Activated CD8-positive, alpha-beta T cell treated with anti-CD3 and anti-CD28 coated beads for 36 hours (primary cell): ENCODE results near the gene HMGCS2. TPM values are rescaled to one million over a fixed set of nuclear protein-coding genes. Genes with fewer than 3 reads are reported as not detected.
"Not testable (repeated sequence)": the region's sequence is repeated elsewhere in the genome, so short reads cannot be mapped to it uniquely, and the experiment has no call there.

Experiments
- ATAC-seq: fragments of 200-7000 bp; cut with Tn5 transposase; one replicate; pipeline ENCODE4 v1.10.0; 2021; ENCODE audit warnings: mild to moderate bottlenecking, moderate library complexity
- CTCF ChIA-PET: fragments of 350-600 bp; sonication (Branson Sonifier 250); formaldehyde crosslinking; loops from one replicate; lab custom pipeline; 2021; ENCODE audit warnings: antibody characterized with exemption; lab: Charles Lee
- POLR2A ChIA-PET: fragments of 350-600 bp; sonication (Branson Sonifier 250); formaldehyde crosslinking; loops from one replicate; lab custom pipeline; 2021; ENCODE audit warnings: antibody characterized with exemption; lab: Charles Lee
- DNase-seq: peaks from one replicate; pipeline ENCODE4 v3.0.0-alpha.2; 2020
- H3K27ac Mint-ChIP-seq: one replicate; pipeline ENCODE4 v1.8.0; 2021; ENCODE audit warnings: mild to moderate bottlenecking, mixed read lengths
- H3K27me3 Mint-ChIP-seq: one replicate; pipeline ENCODE4 v1.8.0; 2021; ENCODE audit warnings: mixed read lengths
- H3K36me3 Mint-ChIP-seq: one replicate; pipeline ENCODE4 v1.8.0; 2021; ENCODE audit warnings: low read depth, mixed read lengths
- H3K4me1 Mint-ChIP-seq: one replicate; pipeline ENCODE4 v1.8.0; 2021; ENCODE audit warnings: low read depth, mixed read lengths
- H3K4me3 Mint-ChIP-seq: one replicate; pipeline ENCODE4 v1.8.0; 2021; ENCODE audit warnings: mild to moderate bottlenecking, moderate library complexity, mixed read lengths
- H3K9me3 Mint-ChIP-seq: one replicate; pipeline ENCODE4 v1.8.0; 2021; ENCODE audit warnings: mixed read lengths
- intact Hi-C: fragments of 100-400 bp; cut with micrococcal nuclease; formaldehyde crosslinking; loops from one replicate; pipeline ENCODE4 v1.10.0; 2022
- total RNA-seq, 2 experiments: library from RNA; stranded (reverse); gene quantifications; one replicate each; pipeline ENCODE4 v1.2.3, GENCODE V29; 2021
- TF ChIP-seq, protein P1 (sequence below): fragments of 200-600 bp; IDR thresholded peaks from one replicate; pipeline ENCODE4 v1.8.0; 2022; ENCODE audit warnings: antibody characterized with exemption, mild to moderate bottlenecking

Gene HMGCS2
- total RNA-seq, 2 experiments from 2014 or later: not detected

- H3K27me3 Mint-ChIP-seq: no peaks in the 10 kb centered on the region
- no peak overlapping the region for H3K27ac Mint-ChIP-seq
- H3K4me3 Mint-ChIP-seq: no peak overlapping the region
- DNase-seq: no peak
- TF ChIP-seq, protein P1, sequence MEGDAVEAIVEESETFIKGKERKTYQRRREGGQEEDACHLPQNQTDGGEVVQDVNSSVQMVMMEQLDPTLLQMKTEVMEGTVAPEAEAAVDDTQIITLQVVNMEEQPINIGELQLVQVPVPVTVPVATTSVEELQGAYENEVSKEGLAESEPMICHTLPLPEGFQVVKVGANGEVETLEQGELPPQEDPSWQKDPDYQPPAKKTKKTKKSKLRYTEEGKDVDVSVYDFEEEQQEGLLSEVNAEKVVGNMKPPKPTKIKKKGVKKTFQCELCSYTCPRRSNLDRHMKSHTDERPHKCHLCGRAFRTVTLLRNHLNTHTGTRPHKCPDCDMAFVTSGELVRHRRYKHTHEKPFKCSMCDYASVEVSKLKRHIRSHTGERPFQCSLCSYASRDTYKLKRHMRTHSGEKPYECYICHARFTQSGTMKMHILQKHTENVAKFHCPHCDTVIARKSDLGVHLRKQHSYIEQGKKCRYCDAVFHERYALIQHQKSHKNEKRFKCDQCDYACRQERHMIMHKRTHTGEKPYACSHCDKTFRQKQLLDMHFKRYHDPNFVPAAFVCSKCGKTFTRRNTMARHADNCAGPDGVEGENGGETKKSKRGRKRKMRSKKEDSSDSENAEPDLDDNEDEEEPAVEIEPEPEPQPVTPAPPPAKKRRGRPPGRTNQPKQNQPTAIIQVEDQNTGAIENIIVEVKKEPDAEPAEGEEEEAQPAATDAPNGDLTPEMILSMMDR: no peak
- CTCF ChIA-PET: interaction anchor here (3.9 kb wide), 1 partner anchor 15 kb away, joined by 20 read pairs; no protein-coding TSS in a partner anchor
- peaks cover 23% of the 10 kb centered on the region for H3K4me1 Mint-ChIP-seq
- POLR2A ChIA-PET: interaction anchor here (0.6 kb wide), 1 partner anchor 19 kb away, joined by 3 read pairs; no protein-coding TSS in a partner anchor
- H3K9me3 Mint-ChIP-seq: no peaks in the 10 kb centered on the region
- peaks cover 2% of the 10 kb centered on the region for H3K36me3 Mint-ChIP-seq
- intact Hi-C loops: no loop called here
- ATAC-seq: no peak
Observed at GRCh38 chr1:119794230-119794875, 25.6 kb upstream of the HMGCS2 start.

GRCh38 chr1:119791377-119791776 lies 22.7 kb upstream of the HMGCS2 start:
- ChIA-PET CTCF (interaction anchor here (1.2 kb wide), 1 partner anchor 17 kb away, joined by 7 read pairs; no protein-coding TSS in a partner anchor), POLR2A (interaction anchor here (0.6 kb wide), 1 partner anchor 62 kb away, joined by 3 read pairs; no protein-coding TSS in a partner anchor)
- H3K4me3 Mint-ChIP-seq: no peak overlapping the region
- TF ChIP-seq, protein P1: no peak
- no peaks in the 10 kb centered on the region for H3K9me3 Mint-ChIP-seq
- ATAC-seq: no peak
- no peak overlapping the region for H3K27ac Mint-ChIP-seq
- peaks cover 11% of the 10 kb centered on the region for H3K4me1 Mint-ChIP-seq
- no peaks in the 10 kb centered on the region for H3K27me3 Mint-ChIP-seq
- intact Hi-C loops: no loop called here
- H3K36me3 Mint-ChIP-seq: no peaks in the 10 kb centered on the region
- DNase-seq: no peak

DNA sequence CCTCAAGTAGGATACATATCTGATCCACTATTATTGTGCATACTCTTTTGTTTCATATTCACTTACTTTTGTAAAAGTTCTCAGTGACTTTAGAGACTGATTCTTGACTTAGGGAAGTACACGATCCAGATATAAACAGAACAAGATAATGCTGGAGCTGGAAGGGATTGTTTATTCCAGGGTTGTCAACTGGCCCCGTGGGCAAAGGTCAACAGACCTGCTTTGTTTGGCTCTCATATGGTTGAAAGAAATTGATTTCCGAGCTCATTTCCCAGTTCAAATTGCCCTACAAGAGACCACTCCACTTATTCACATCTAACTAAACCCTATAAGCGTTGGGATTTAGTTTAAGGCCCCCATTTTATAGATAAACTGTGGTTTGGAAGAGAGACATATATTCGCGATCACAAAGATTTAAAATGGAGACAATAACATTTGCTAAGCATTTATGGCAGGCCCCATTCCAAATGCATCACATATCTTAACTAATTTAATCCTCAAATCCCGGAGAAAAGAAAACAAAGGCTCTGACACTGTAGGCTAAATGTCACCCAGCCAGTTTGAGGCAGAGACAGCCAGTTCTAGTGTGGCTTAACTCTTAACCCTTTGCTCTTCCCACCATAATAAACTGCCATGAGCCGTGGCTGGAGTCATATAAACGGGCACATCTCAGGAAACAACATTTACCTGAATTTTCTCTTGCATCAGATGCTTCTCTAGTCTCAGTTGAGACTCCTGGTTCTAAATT lies 21.9 kb upstream of the HMGCS2 start:
- ATAC-seq (no peak), DNase-seq (no peak)
- intact Hi-C loops: no loop called here
- H3K36me3 Mint-ChIP-seq: no peaks in the 10 kb centered on the region
- peaks cover 13% of the 10 kb centered on the region for H3K4me1 Mint-ChIP-seq
- POLR2A ChIA-PET: no interaction called here
- no peaks in the 10 kb centered on the region for H3K27me3 Mint-ChIP-seq
- CTCF ChIA-PET: no interaction called here
- TF ChIP-seq, protein P1: no peak
- H3K9me3 Mint-ChIP-seq: no peaks in the 10 kb centered on the region
- no peak overlapping the region for H3K27ac Mint-ChIP-seq
- no peak overlapping the region for H3K4me3 Mint-ChIP-seq

GRCh38 chr1:119787776-119788175 lies 19.1 kb upstream of the HMGCS2 start:
- TF ChIP-seq, protein P1: no peak
- CTCF ChIA-PET: interaction anchor here (2.0 kb wide), 1 partner anchor 44 kb away, joined by 6 read pairs; no protein-coding TSS in a partner anchor
- Mint-ChIP-seq H3K4me1 (peaks cover 17% of the 10 kb centered on the region), H3K27me3 (no peaks in the 10 kb centered on the region), H3K9me3 (no peaks in the 10 kb centered on the region), H3K4me3 (no peak overlapping the region), H3K27ac (no peak overlapping the region), H3K36me3 (no peaks in the 10 kb centered on the region)
- ATAC-seq: no peak
- intact Hi-C loops: no loop called here
- POLR2A ChIA-PET: no interaction called here
- no peak for DNase-seq

DNA sequence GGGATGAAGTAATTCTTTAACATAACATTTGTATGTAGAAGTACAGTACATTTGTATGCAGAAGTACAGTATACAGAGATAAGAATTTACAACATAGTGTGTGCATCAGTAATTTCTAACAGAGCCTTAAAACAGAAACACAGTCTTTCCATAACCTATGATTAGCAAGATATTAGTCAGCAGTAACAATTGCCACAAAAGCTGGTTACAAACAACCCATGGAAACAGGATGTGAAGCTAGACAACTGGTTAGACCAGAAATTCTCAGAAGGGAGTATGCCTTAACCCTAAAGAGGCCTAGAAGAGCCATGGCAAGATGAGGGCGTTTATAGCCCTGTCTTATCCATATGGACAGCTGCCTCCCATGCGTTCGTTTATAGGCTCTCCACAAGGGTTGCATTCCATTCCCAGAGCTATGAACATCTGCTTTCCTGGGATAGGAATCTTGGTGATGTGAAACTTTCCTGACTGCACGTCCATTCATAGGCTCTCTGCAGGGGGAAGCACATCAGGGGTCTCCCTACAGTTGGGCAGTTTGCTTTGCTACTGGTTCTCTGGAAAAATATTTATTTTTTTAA lies 17.9 kb upstream of the HMGCS2 start:
- ATAC-seq, H3K27me3 Mint-ChIP-seq, intact Hi-C loops, CTCF ChIA-PET, DNase-seq, H3K27ac Mint-ChIP-seq, H3K9me3 Mint-ChIP-seq, POLR2A ChIA-PET, H3K36me3 Mint-ChIP-seq, H3K4me3 Mint-ChIP-seq: not testable (repeated sequence)
- peaks cover 18% of the 10 kb centered on the region for H3K4me1 Mint-ChIP-seq

- H3K4me3 Mint-ChIP-seq, H3K27me3 Mint-ChIP-seq, POLR2A ChIA-PET, ATAC-seq, CTCF ChIA-PET, H3K36me3 Mint-ChIP-seq, DNase-seq, H3K9me3 Mint-ChIP-seq, intact Hi-C loops, H3K27ac Mint-ChIP-seq: not testable (repeated sequence)
- peaks cover 18% of the 10 kb centered on the region for H3K4me1 Mint-ChIP-seq
Observed at GRCh38 chr1:119786046-119786445, 17.3 kb upstream of the HMGCS2 start.
